Measurements from ENCODE around the gene UBR4. TPM values are rescaled to one million over a fixed set of nuclear protein-coding genes. Genes with fewer than 3 reads are reported as not detected.
A peak's percentile ranks its signal among the peaks of the same experiment; 100 is the strongest.

Gene UBR4
- total RNA-seq, 1 donor: 149 TPM

- peaks cover 8% of the 10 kb centered on the region for H4K20me1 ChIP-seq (ENCODE audit: insufficient read depth, low read length)
- H3K79me2 ChIP-seq (ENCODE audit: insufficient read depth, low read length): no peaks in the 10 kb centered on the region
- no peak overlapping the region for H3K4me3 ChIP-seq (ENCODE audit: insufficient read depth, low read length)
- no peaks in the 10 kb centered on the region for H3K4me1 ChIP-seq (ENCODE audit: insufficient read depth, low read length)
- no peak overlapping the region for H3K4me2 ChIP-seq (ENCODE audit: insufficient read depth, low read length)
- H3K36me3 ChIP-seq (ENCODE audit: insufficient read depth, low read length): peaks cover 96% of the 10 kb centered on the region
- no peaks in the 10 kb centered on the region for H3K27me3 ChIP-seq (ENCODE audit: insufficient read depth, low read length)
- H3K9me3 ChIP-seq (ENCODE audit: low read depth, low read length): no peaks in the 10 kb centered on the region
- H3K27ac ChIP-seq (ENCODE audit: low read depth, low read length): no peak overlapping the region
- TF ChIP-seq, protein P1, sequence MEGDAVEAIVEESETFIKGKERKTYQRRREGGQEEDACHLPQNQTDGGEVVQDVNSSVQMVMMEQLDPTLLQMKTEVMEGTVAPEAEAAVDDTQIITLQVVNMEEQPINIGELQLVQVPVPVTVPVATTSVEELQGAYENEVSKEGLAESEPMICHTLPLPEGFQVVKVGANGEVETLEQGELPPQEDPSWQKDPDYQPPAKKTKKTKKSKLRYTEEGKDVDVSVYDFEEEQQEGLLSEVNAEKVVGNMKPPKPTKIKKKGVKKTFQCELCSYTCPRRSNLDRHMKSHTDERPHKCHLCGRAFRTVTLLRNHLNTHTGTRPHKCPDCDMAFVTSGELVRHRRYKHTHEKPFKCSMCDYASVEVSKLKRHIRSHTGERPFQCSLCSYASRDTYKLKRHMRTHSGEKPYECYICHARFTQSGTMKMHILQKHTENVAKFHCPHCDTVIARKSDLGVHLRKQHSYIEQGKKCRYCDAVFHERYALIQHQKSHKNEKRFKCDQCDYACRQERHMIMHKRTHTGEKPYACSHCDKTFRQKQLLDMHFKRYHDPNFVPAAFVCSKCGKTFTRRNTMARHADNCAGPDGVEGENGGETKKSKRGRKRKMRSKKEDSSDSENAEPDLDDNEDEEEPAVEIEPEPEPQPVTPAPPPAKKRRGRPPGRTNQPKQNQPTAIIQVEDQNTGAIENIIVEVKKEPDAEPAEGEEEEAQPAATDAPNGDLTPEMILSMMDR (IDR thresholded peaks at IDR 0.05; ENCODE audit: extremely low read depth, low read depth, low read length): peak; percentile 43
- H2AFZ ChIP-seq (ENCODE audit: low read length): no peak overlapping the region
- no peak for DNase-seq (ENCODE audit: insufficient read length, low spot score, missing footprints)
These were observed 113.8 kb downstream of the UBR4 start for GRCh38 chr1:19096036-19096833.

- H3K4me1 ChIP-seq (ENCODE audit: insufficient read depth, low read length): no peaks in the 10 kb centered on the region
- no peaks in the 10 kb centered on the region for H3K9me3 ChIP-seq (ENCODE audit: low read depth, low read length)
- no peaks in the 10 kb centered on the region for H4K20me1 ChIP-seq (ENCODE audit: insufficient read depth, low read length)
- H3K79me2 ChIP-seq (ENCODE audit: insufficient read depth, low read length): no peaks in the 10 kb centered on the region
- TF ChIP-seq, protein P1 (IDR thresholded peaks at IDR 0.05; ENCODE audit: extremely low read depth, low read depth, low read length): no peak
- H3K4me3 ChIP-seq (ENCODE audit: insufficient read depth, low read length): no peak overlapping the region
- DNase-seq (ENCODE audit: insufficient read length, low spot score, missing footprints): peak; percentile 75
- no peak overlapping the region for H3K4me2 ChIP-seq (ENCODE audit: insufficient read depth, low read length)
- peaks cover 96% of the 10 kb centered on the region for H3K36me3 ChIP-seq (ENCODE audit: insufficient read depth, low read length)
- H3K27ac ChIP-seq (ENCODE audit: low read depth, low read length): no peak overlapping the region
- no peaks in the 10 kb centered on the region for H3K27me3 ChIP-seq (ENCODE audit: insufficient read depth, low read length)
- no peak overlapping the region for H2AFZ ChIP-seq (ENCODE audit: low read length)
These were observed 118.7 kb downstream of the UBR4 start for GRCh38 chr1:19091196-19091953.

- no peaks in the 10 kb centered on the region for H3K4me1 ChIP-seq (ENCODE audit: insufficient read depth, low read length)
- DNase-seq (ENCODE audit: insufficient read length, low spot score, missing footprints): no peak
- H4K20me1 ChIP-seq (ENCODE audit: insufficient read depth, low read length): no peaks in the 10 kb centered on the region
- TF ChIP-seq, protein P1 (IDR thresholded peaks at IDR 0.05; ENCODE audit: extremely low read depth, low read depth, low read length): no peak
- peaks cover 94% of the 10 kb centered on the region for H3K36me3 ChIP-seq (ENCODE audit: insufficient read depth, low read length)
- no peaks in the 10 kb centered on the region for H3K27me3 ChIP-seq (ENCODE audit: insufficient read depth, low read length)
- no peak overlapping the region for H2AFZ ChIP-seq (ENCODE audit: low read length)
- no peak overlapping the region for H3K27ac ChIP-seq (ENCODE audit: low read depth, low read length)
- H3K4me2 ChIP-seq (ENCODE audit: insufficient read depth, low read length): no peak overlapping the region
- H3K9me3 ChIP-seq (ENCODE audit: low read depth, low read length): no peaks in the 10 kb centered on the region
- no peaks in the 10 kb centered on the region for H3K79me2 ChIP-seq (ENCODE audit: insufficient read depth, low read length)
- no peak overlapping the region for H3K4me3 ChIP-seq (ENCODE audit: insufficient read depth, low read length)
These were observed 120.5 kb downstream of the UBR4 start for GRCh38 chr1:19089524-19089923.

Measured in osteoblast (primary cell).